GM12872 (cell line): ENCODE results near the gene CDC42SE2.

Experiments used
- CTCF ChIP-seq: IDR thresholded peaks from 3 replicates; pipeline ENCODE4 v1.5.1; 2011; ENCODE audit warnings: low read depth, mild to moderate bottlenecking, low read length, moderate library complexity; ENCODE audit not compliant: insufficient read depth

CDC42SE2 gene

DNA sequence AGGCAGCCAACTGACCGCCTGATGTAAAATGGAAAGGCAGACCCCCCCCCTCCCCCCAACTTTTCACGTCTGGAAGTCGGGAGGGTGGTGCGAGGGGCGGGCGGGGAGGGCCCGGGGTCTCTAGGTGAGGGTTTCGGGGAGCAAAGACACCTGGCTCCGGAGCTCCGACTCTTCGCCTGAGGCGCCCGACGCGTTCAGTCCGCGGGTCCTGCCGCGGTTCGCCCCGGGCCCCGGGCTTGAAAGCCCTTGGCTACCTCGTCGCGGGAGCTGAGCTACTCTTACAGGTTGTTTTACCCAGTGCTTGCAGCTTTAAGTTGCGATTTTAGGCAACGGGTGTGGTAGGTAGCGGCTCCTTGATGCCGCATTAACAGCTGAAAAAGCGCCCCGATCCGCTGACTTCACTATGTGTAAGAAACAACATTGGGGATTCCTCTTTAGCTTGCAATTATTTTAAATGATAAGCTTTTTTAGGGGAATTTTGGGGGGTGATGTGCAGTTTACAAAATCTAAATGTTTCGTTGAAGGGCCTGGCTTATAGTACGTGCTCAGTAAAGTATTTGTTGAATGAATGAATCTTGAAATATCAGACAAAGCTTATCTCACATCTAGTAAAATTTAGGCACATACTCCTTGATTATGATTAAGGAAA, 722 bp downstream of the CDC42SE2 start:
- no peak for TF ChIP-seq CTCF

- peak; percentile 42; the same call in 2 of the 3 replicates for TF ChIP-seq CTCF
These were observed 1.5 kb downstream of the CDC42SE2 start for GRCh38 chr5:131265311-131265803.

DNA sequence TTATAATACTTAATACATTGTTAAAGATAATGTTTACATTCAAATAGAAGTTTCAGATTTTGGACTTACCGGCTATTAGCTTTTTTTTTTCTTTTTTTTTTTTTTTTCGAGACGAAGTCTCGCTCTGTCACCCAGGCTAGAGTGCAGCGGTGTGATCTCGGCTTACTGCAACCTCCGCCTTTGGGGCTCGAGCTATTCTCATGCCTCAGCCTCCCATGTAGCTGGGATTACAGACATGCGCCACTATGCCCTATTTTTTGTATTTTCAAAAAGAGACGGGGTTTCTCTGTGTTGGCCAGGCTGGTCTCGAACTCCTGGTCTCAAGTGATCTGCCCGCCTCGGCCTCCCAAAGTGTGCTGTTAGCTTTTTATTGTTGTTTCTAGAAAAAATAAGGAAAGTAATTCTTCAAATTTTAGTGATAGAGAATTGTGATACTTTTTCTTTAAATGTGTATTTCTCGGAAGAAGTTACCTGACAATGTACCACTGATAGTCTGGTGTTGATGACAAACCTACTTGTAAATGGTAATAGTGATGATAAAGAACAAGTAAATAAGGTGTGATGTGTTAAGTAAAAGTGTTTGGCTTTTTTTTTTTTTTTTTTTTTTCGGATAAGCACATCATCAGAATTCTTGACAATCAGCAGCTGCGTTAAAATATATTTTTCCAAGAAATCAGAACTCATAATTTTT, 2.7 kb downstream of the CDC42SE2 start:
- TF ChIP-seq CTCF = no peak

DNA sequence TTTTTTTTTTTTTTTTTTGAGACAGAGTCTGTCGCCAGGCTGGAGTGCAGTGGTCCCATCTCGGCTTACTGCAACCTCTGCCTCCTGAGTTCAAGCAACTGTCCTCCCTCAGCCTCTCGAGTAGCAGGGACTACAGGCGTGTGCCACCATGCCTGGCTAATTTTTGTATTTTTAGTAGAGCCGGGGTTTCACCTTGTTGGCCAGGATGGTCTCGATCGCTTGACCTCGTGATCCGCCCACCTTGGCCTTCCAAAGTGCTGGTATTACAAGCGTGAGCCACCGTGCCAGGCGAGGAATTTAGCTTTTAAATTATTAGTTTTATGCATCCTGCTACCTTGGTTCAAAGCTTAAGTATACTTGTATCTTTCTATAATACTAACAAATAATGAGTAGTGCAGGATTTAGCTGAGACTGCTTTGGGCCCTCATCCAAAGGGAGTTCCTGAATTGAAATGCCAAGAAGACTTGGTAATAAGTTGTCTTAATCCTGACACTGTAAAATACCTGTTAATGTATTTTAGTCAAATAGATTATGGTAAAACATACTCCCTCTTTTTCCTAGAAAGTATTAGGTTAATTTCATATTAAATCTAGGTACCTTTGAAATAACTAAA, 5.0 kb downstream of the CDC42SE2 start:
- TF ChIP-seq CTCF = no peak

- TF ChIP-seq CTCF = no peak
These were observed 7.0 kb downstream of the CDC42SE2 start for GRCh38 chr5:131270809-131271208.

- no peak for TF ChIP-seq CTCF
These were observed 8.5 kb downstream of the CDC42SE2 start for GRCh38 chr5:131272307-131272706.

- TF ChIP-seq CTCF = no peak
These were observed 8.9 kb downstream of the CDC42SE2 start for GRCh38 chr5:131272724-131273123.
